ENCODE results near the gene EPN2. TPM values are rescaled to one million over a fixed set of nuclear protein-coding genes. Genes with fewer than 3 reads are reported as not detected.
A peak's percentile ranks its signal among the peaks of the same experiment; 100 is the strongest.

The EPN2 gene
- total RNA-seq, 2 experiments from 2014 or later, result 20.1 to 20.4 TPM

- no peaks in the 10 kb centered on the region for H3K79me2 ChIP-seq (ENCODE audit: insufficient read depth, low read depth, low read length)
- CTCF ChIA-PET (ENCODE audit: unreplicated experiment), result no interaction called here
- DNase-seq (ENCODE audit: low spot score), result no peak
- no peak overlapping the region for H2AFZ ChIP-seq (ENCODE audit: low read length)
- peaks cover 4% of the 10 kb centered on the region for H3K4me1 ChIP-seq (ENCODE audit: insufficient read depth, low read length, poor library complexity, severe bottlenecking)
- no peak overlapping the region for H3K4me3 ChIP-seq (ENCODE audit: low read depth, low read length, poor library complexity, severe bottlenecking)
- H3K36me3 ChIP-seq (ENCODE audit: insufficient read depth, low read length), result peaks cover 4% of the 10 kb centered on the region; the same call in 1 of the 2 replicates
- POLR2A ChIA-PET, result interaction anchor here (0.6 kb wide), 1 partner anchor 16 kb away, joined by 4 read pairs; no protein-coding TSS in a partner anchor
- no peaks in the 10 kb centered on the region for H3K9me2 ChIP-seq (ENCODE audit: insufficient read depth, low read length)
- intact Hi-C loops (cut with micrococcal nuclease; ENCODE audit: unreplicated experiment), result no loop called here
- H3K27ac ChIP-seq (ENCODE audit: low read depth, low read length, poor library complexity, severe bottlenecking), result no peak overlapping the region
- BruUV-seq (replicated peaks), result no TSS peak
- no peak overlapping the region for H3K4me2 ChIP-seq (ENCODE audit: low read length)
- H3K9me3 ChIP-seq (ENCODE audit: low read length), result no peaks in the 10 kb centered on the region
- TF ChIP-seq EZH2phosphoT487 (IDR thresholded peaks at IDR 0.05; ENCODE audit: borderline replicate concordance, low read depth, low read length), result no peak
- TF ChIP-seq CTCF (conservative IDR thresholded peaks at IDR 0.05; ENCODE audit: low read length), result no peak
- no peaks in the 10 kb centered on the region for H4K20me1 ChIP-seq (ENCODE audit: insufficient read depth, low read length)
These were observed 41.6 kb downstream of the EPN2 start for GRCh38 chr17:19278729-19279128.

- BruUV-seq (replicated peaks), result no TSS peak
- no peak for DNase-seq (ENCODE audit: low spot score)
- Histone ChIP-seq H3K36me3 (ENCODE audit: insufficient read depth, low read length) (peaks cover 4% of the 10 kb centered on the region; the same call in 1 of the 2 replicates), H4K20me1 (ENCODE audit: insufficient read depth, low read length) (peaks cover 18% of the 10 kb centered on the region; the same call in 1 of the 2 replicates), H3K4me1 (ENCODE audit: insufficient read depth, low read length, poor library complexity, severe bottlenecking) (peaks cover 18% of the 10 kb centered on the region), H3K9me2 (ENCODE audit: insufficient read depth, low read length) (no peaks in the 10 kb centered on the region), H3K79me2 (ENCODE audit: insufficient read depth, low read depth, low read length) (no peaks in the 10 kb centered on the region), H3K4me3 (ENCODE audit: low read depth, low read length, poor library complexity, severe bottlenecking) (no peak overlapping the region), H3K9me3 (ENCODE audit: low read length) (no peaks in the 10 kb centered on the region), H3K4me2 (ENCODE audit: low read length) (no peak overlapping the region), H3K27ac (ENCODE audit: low read depth, low read length, poor library complexity, severe bottlenecking) (no peak overlapping the region), H2AFZ (ENCODE audit: low read length) (no peak overlapping the region)
- ChIA-PET POLR2A (no interaction called here), CTCF (ENCODE audit: unreplicated experiment) (no interaction called here)
- intact Hi-C loops (cut with micrococcal nuclease; ENCODE audit: unreplicated experiment), result no loop called here
- TF ChIP-seq EZH2phosphoT487 (IDR thresholded peaks at IDR 0.05; ENCODE audit: borderline replicate concordance, low read depth, low read length) (no peak), CTCF (conservative IDR thresholded peaks at IDR 0.05; ENCODE audit: low read length) (no peak)
These were observed 44.0 kb downstream of the EPN2 start for GRCh38 chr17:19281161-19281560.

- TF ChIP-seq EZH2phosphoT487 (IDR thresholded peaks at IDR 0.05; ENCODE audit: borderline replicate concordance, low read depth, low read length), result no peak
- no peak for TF ChIP-seq CTCF (conservative IDR thresholded peaks at IDR 0.05; ENCODE audit: low read length)
- peaks cover 18% of the 10 kb centered on the region for H3K4me1 ChIP-seq (ENCODE audit: insufficient read depth, low read length, poor library complexity, severe bottlenecking)
- ChIA-PET CTCF (ENCODE audit: unreplicated experiment) (no interaction called here), POLR2A (interaction anchor here (1.7 kb wide), 1 partner anchor 20 kb away, joined by 3 read pairs; no protein-coding TSS in a partner anchor)
- no peak overlapping the region for H2AFZ ChIP-seq (ENCODE audit: low read length)
- H3K36me3 ChIP-seq (ENCODE audit: insufficient read depth, low read length), result peaks cover 4% of the 10 kb centered on the region; the same call in 1 of the 2 replicates
- no peaks in the 10 kb centered on the region for H3K79me2 ChIP-seq (ENCODE audit: insufficient read depth, low read depth, low read length)
- peaks cover 18% of the 10 kb centered on the region; the same call in 1 of the 2 replicates for H4K20me1 ChIP-seq (ENCODE audit: insufficient read depth, low read length)
- no peaks in the 10 kb centered on the region for H3K9me2 ChIP-seq (ENCODE audit: insufficient read depth, low read length)
- H3K9me3 ChIP-seq (ENCODE audit: low read length), result no peaks in the 10 kb centered on the region
- peak; percentile 47 for DNase-seq (ENCODE audit: low spot score)
- intact Hi-C loops (cut with micrococcal nuclease; ENCODE audit: unreplicated experiment), result no loop called here
- H3K27ac ChIP-seq (ENCODE audit: low read depth, low read length, poor library complexity, severe bottlenecking), result no peak overlapping the region
- BruUV-seq (replicated peaks), result no TSS peak
- H3K4me2 ChIP-seq (ENCODE audit: low read length), result peak overlapping the region; percentile 65
- peak overlapping the region; percentile 32 for H3K4me3 ChIP-seq (ENCODE audit: low read depth, low read length, poor library complexity, severe bottlenecking)
These were observed 47.1 kb downstream of the EPN2 start for GRCh38 chr17:19284005-19284959.

Measured in OCI-LY7 (cell line).